IMR-90 (cell line): ENCODE results near the gene CCDC88A. TPM values are rescaled to one million over a fixed set of nuclear protein-coding genes. Genes with fewer than 3 reads are reported as not detected.

Experiments
- ATAC-seq: fragments of 200-7000 bp; cut with Tn5 transposase; 2 replicates; pipeline ENCODE4 v1.9.1; 2020; ENCODE audit warnings: low read depth, mild to moderate bottlenecking, moderate library complexity
- BruUV-seq: library from RNA; stranded (reverse); fragments of 400-500 nt; replicated peaks from 2 replicates; lab custom pipeline; 2021; lab: Mats Ljungman, UMichigan
- CTCF ChIA-PET: fragments of 300-600 bp; formaldehyde crosslinking; extraction: SDS; loops from one replicate; lab custom pipeline; 2021; ENCODE audit warnings: antibody characterized with exemption; lab: Yijun Ruan, JAX
- POLR2A ChIA-PET: fragments of 300-600 bp; sonication (Branson Sonifier 250); formaldehyde crosslinking; loops from one replicate; lab custom pipeline; 2022; ENCODE audit warnings: antibody characterized with exemption; ENCODE audit not compliant: unreplicated experiment; lab: Charles Lee
- DNase-seq: peaks from one replicate; pipeline ENCODE4 v3.0.0; 2013
- H2AFZ ChIP-seq: replicated peaks from 2 replicates; pipeline ENCODE3; 2013; ENCODE audit warnings: low read length, mild to moderate bottlenecking; ENCODE audit not compliant: poor library complexity
- H2AK5ac ChIP-seq: 2 replicates; pipeline ENCODE4 v1.6.1; 2013; ENCODE audit warnings: low read depth, low read length, inconsistent platforms
- H2AK9ac ChIP-seq: replicated peaks from 2 replicates; pipeline ENCODE3; 2013; ENCODE audit warnings: mild to moderate bottlenecking, low read depth, low read length, moderate library complexity; ENCODE audit not compliant: poor library complexity
- H2BK120ac ChIP-seq: 2 replicates; pipeline ENCODE4 v1.6.1; 2013; ENCODE audit warnings: low read depth, low read length, inconsistent platforms
- H2BK15ac ChIP-seq: 3 replicates; pipeline ENCODE4 v1.6.1; 2013; ENCODE audit warnings: low read depth, low read length, inconsistent platforms
- H2BK20ac ChIP-seq: 2 replicates; pipeline ENCODE4 v1.6.1; 2013; ENCODE audit warnings: low read depth, mild to moderate bottlenecking, inconsistent platforms, low read length, moderate library complexity
- H2BK5ac ChIP-seq: 2 replicates; pipeline ENCODE4 v1.6.1; 2013; ENCODE audit warnings: mild to moderate bottlenecking, low read depth, low read length, inconsistent platforms; ENCODE audit not compliant: poor library complexity, severe bottlenecking
- H3K14ac ChIP-seq: replicated peaks from 2 replicates; pipeline ENCODE4 v1.6.1; 2013; ENCODE audit warnings: low read depth, low read length, inconsistent platforms
- H3K18ac ChIP-seq: 2 replicates; pipeline ENCODE4 v1.6.1; 2013; ENCODE audit warnings: low read depth, low read length, control low read depth
- H3K23ac ChIP-seq: 2 replicates; pipeline ENCODE4 v1.6.1; 2013; ENCODE audit warnings: low read depth, low read length, inconsistent platforms
- H3K27ac ChIP-seq: 2 replicates; pipeline ENCODE4 v1.5.1; 2013; ENCODE audit warnings: mild to moderate bottlenecking, control low read depth, low read length; ENCODE audit not compliant: insufficient read depth
- H3K27me3 ChIP-seq: 2 replicates; pipeline ENCODE4 v1.6.1; 2013; ENCODE audit warnings: low read length; ENCODE audit not compliant: control insufficient read depth, insufficient read depth
- H3K36me3 ChIP-seq: 2 replicates; pipeline ENCODE4 v1.6.1; 2013; ENCODE audit warnings: low read length, mixed read lengths; ENCODE audit not compliant: control insufficient read depth, insufficient read depth
- H3K4ac ChIP-seq: 2 replicates; pipeline ENCODE4 v1.6.1; 2013; ENCODE audit warnings: low read depth, low read length, inconsistent platforms
- H3K4me1 ChIP-seq: 2 replicates; pipeline ENCODE4 v1.6.1; 2013; ENCODE audit warnings: low read length, mixed read lengths; ENCODE audit not compliant: control insufficient read depth, insufficient read depth
- H3K4me2 ChIP-seq: 2 replicates; pipeline ENCODE4 v1.6.1; 2013; ENCODE audit warnings: low read depth, mild to moderate bottlenecking, control low read depth, low read length, moderate library complexity
- H3K4me3 ChIP-seq: 2 replicates; pipeline ENCODE4 v1.5.1; 2013; ENCODE audit warnings: low read depth, mild to moderate bottlenecking, control low read depth, low read length, moderate library complexity; ENCODE audit not compliant: insufficient read depth
- H3K56ac ChIP-seq: 2 replicates; pipeline ENCODE4 v1.6.1; 2013; ENCODE audit warnings: low read length, inconsistent platforms; ENCODE audit not compliant: insufficient read depth; ENCODE audit errors: extremely low read depth
- H3K79me1 ChIP-seq, 2 experiments: 2 replicates each; pipeline ENCODE4 v1.6.1; 2013; ENCODE audit warnings: low read length in 2 of 2, inconsistent platforms in 1 of 2, low read depth in 1 of 2
- H3K9ac ChIP-seq: 2 replicates; pipeline ENCODE4 v1.6.1; 2013; ENCODE audit warnings: low read depth, low read length, control low read depth
- H3K9me1 ChIP-seq: 2 replicates; pipeline ENCODE4 v1.6.1; 2013; ENCODE audit warnings: low read length, inconsistent platforms; ENCODE audit not compliant: insufficient read depth
- H3K9me3 ChIP-seq: 2 replicates; pipeline ENCODE4 v1.6.1; 2013; ENCODE audit warnings: low read length; ENCODE audit not compliant: control insufficient read depth, insufficient read depth
- H4K20me1 ChIP-seq: 2 replicates; pipeline ENCODE4 v1.6.1; 2013; ENCODE audit warnings: low read length, inconsistent platforms; ENCODE audit not compliant: insufficient read depth
- H4K5ac ChIP-seq: 2 replicates; pipeline ENCODE4 v1.6.1; 2013; ENCODE audit warnings: mild to moderate bottlenecking, low read depth, low read length, control low read depth
- H4K8ac ChIP-seq, 2 experiments: 2 replicates each; pipeline ENCODE4 v1.6.1; 2013; ENCODE audit warnings: low read depth in 2 of 2, low read length in 2 of 2, control low read depth in 1 of 2, inconsistent platforms in 1 of 2
- H4K91ac ChIP-seq: 2 replicates; pipeline ENCODE4 v1.6.1; 2013; ENCODE audit warnings: low read depth, low read length, inconsistent platforms; ENCODE audit not compliant: insufficient read depth
- CEBPB ChIP-seq: IDR thresholded peaks from 2 replicates; pipeline ENCODE4 v1.6.1; 2012; ENCODE audit warnings: low read depth, low read length, improper control_type of control experiment
- CHD1 ChIP-seq: IDR thresholded peaks from 2 replicates; pipeline ENCODE4 v1.6.1; 2012; ENCODE audit warnings: low read depth, low read length, improper control_type of control experiment
- FOS ChIP-seq: fragments of 150-350 bp; IDR thresholded peaks from 2 replicates; pipeline ENCODE4 v1.6.1; 2016; ENCODE audit warnings: low read depth, low read length
- MAZ ChIP-seq: IDR thresholded peaks from 2 replicates; pipeline ENCODE4 v1.6.1; 2012; ENCODE audit warnings: low read depth, mild to moderate bottlenecking, low read length, improper control_type of control experiment, moderate library complexity, borderline replicate concordance
- MXI1 ChIP-seq: IDR thresholded peaks from 2 replicates; pipeline ENCODE4 v1.6.1; 2012; ENCODE audit warnings: low read depth, mild to moderate bottlenecking, low read length, moderate library complexity, borderline replicate concordance
- NFE2L2 ChIP-seq: fragments of 150-350 bp; IDR thresholded peaks from 2 replicates; pipeline ENCODE4 v1.6.1; 2016; ENCODE audit warnings: low read depth, mild to moderate bottlenecking, low read length
- POLR2A ChIP-seq: IDR thresholded peaks from 2 replicates; pipeline ENCODE4 v1.6.1; 2012; ENCODE audit warnings: mild to moderate bottlenecking, low read depth, low read length
- RAD21 ChIP-seq: IDR thresholded peaks from 2 replicates; pipeline ENCODE4 v1.6.1; 2012; ENCODE audit warnings: low read length, improper control_type of control experiment
- RCOR1 ChIP-seq: IDR thresholded peaks from 2 replicates; pipeline ENCODE4 v1.6.1; 2012; ENCODE audit warnings: mild to moderate bottlenecking, low read length, improper control_type of control experiment; ENCODE audit not compliant: insufficient replicate concordance
- RFX5 ChIP-seq: IDR thresholded peaks from 2 replicates; pipeline ENCODE4 v1.8.0; 2012; ENCODE audit warnings: low read depth, mild to moderate bottlenecking, low read length, moderate library complexity
- SMC3 ChIP-seq: fragments of 150-350 bp; IDR thresholded peaks from 2 replicates; pipeline ENCODE4 v1.6.1; 2016; ENCODE audit warnings: low read depth, mild to moderate bottlenecking, antibody characterized with exemption, low read length, moderate library complexity
- WGBS, 2 experiments: methylation state at CpG; one replicate each; pipeline versions ENCODE4 v1.1.5 to v1.1.7; 2013; ENCODE audit warnings: missing lambda C conversion rate in 2 of 2; ENCODE audit not compliant: insufficient read length in 1 of 2; ENCODE audit errors: extremely low coverage in 2 of 2; 5-methylcytosine and 5-hydroxymethylcytosine counted together
- dilution Hi-C: fragments of 300-500 bp; cut with HindIII; formaldehyde crosslinking; loops from one replicate; pipeline ENCODE4 v1.14.3; 2018; ENCODE audit warnings: low sequenced_read_pairs; ENCODE audit not compliant: unreplicated experiment
- in situ Hi-C: fragments of 300-500 bp; cut with MboI; formaldehyde crosslinking; loops from 3 replicates; pipeline ENCODE4 v1.14.3; 2019; ENCODE audit warnings: low sequenced_read_pairs, inconsistent platforms, mixed read lengths
- intact Hi-C: fragments of 100-400 bp; cut with micrococcal nuclease; formaldehyde crosslinking; loops from 2 replicates; pipeline ENCODE4 v1.10.0; 2022
- polyA plus RNA-seq, 3 experiments: library from polyadenylated mRNA; depleted of rRNA; stranded (reverse); fragments of >200 nt; gene quantifications; 2 replicates each; pipeline ENCODE4 v1.2.3, GENCODE V29; 2012; ENCODE audit warnings: low replicate concordance in 1 of 3
- total RNA-seq: library from RNA; depleted of rRNA; stranded (reverse); fragments of >200 nt; gene quantifications from 2 replicates; pipeline ENCODE4 v1.2.3, GENCODE V29; 2012
- TF ChIP-seq, protein P1 (sequence below): fragments of 150-350 bp; IDR thresholded peaks from 2 replicates; pipeline ENCODE4 v1.6.1; 2017; ENCODE audit warnings: mild to moderate bottlenecking, antibody characterized with exemption, low read length, low read depth
- TF ChIP-seq, protein P2 (sequence below): fragments of 150-350 bp; IDR thresholded peaks from 2 replicates; pipeline ENCODE4 v1.6.1; 2016; ENCODE audit warnings: low read depth, mild to moderate bottlenecking, low read length, moderate library complexity, borderline replicate concordance

CCDC88A gene
- total and polyA plus RNA-seq, 2 of the 4 experiments (the other 2 are of a cell fraction): 15.6 to 63.8 TPM

DNA sequence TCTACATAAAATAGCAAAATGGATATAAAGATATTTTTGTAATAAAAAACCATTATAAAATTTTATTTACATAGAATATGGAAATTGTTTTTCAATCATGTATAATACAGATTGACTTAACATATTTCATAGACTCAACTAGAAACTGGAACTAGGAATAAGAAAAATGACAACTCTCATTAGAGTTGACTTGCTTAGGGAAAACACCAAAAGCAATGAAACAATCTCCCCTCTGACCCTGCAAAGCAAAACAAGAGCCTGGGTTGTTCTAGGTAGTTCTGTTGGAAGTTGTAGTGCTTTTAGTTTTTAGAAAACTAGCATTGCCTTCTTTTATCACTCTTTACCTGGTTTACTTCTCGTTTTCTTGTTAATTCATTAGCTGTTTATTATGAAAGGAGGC, 118.4 kb downstream of the CCDC88A start:
- POLR2A ChIA-PET: no interaction called here
- dilution Hi-C loops: no loop called here

More for the DNA sequence above, 118.4 kb downstream of the CCDC88A start:
- Histone ChIP-seq H3K14ac (no peak overlapping the region), H3K9me3 (no peaks in the 10 kb centered on the region), H3K79me1 (no peaks in the 10 kb centered on the region; a peak in 1 of 4 replicates), H3K27me3 (no peaks in the 10 kb centered on the region), H3K36me3 (peaks cover 7% of the 10 kb centered on the region), H3K4me2 (no peak overlapping the region), H3K18ac (no peak overlapping the region), H2BK20ac (no peak overlapping the region), H3K9ac (no peak overlapping the region), H4K20me1 (no peaks in the 10 kb centered on the region), H2BK120ac (no peak overlapping the region), H2BK5ac (no peak overlapping the region), H3K56ac (no peak overlapping the region), H2AFZ (no peak overlapping the region), H2AK9ac (no peak overlapping the region), H3K4me1 (no peaks in the 10 kb centered on the region), H2AK5ac (no peak overlapping the region), H3K23ac (no peak overlapping the region), H3K4me3 (no peak overlapping the region), H4K5ac (no peak overlapping the region), H3K27ac (no peak overlapping the region), H4K8ac (no peak overlapping the region), H3K9me1 (no peaks in the 10 kb centered on the region), H2BK15ac (no peak overlapping the region), H4K91ac (no peak overlapping the region), H3K4ac (no peak overlapping the region)
- no CpG with 5 or more reads among the region's 1 CpG for WGBS, 2 experiments
- intact Hi-C loops (no loop called here), in situ Hi-C loops (no loop called here)
- ATAC-seq (no peak), DNase-seq (no peak)
- no TSS peak for BruUV-seq
- CTCF ChIA-PET: no interaction called here
- TF ChIP-seq POLR2A (no peak), SMC3 (no peak), NFE2L2 (no peak), CEBPB (no peak), RAD21 (no peak), CHD1 (no peak), MXI1 (no peak), RCOR1 (no peak), RFX5 (no peak), FOS (no peak), MAZ (no peak)
- TF ChIP-seq, protein P1, sequence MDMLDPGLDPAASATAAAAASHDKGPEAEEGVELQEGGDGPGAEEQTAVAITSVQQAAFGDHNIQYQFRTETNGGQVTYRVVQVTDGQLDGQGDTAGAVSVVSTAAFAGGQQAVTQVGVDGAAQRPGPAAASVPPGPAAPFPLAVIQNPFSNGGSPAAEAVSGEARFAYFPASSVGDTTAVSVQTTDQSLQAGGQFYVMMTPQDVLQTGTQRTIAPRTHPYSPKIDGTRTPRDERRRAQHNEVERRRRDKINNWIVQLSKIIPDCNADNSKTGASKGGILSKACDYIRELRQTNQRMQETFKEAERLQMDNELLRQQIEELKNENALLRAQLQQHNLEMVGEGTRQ: no peak
- TF ChIP-seq, protein P2, sequence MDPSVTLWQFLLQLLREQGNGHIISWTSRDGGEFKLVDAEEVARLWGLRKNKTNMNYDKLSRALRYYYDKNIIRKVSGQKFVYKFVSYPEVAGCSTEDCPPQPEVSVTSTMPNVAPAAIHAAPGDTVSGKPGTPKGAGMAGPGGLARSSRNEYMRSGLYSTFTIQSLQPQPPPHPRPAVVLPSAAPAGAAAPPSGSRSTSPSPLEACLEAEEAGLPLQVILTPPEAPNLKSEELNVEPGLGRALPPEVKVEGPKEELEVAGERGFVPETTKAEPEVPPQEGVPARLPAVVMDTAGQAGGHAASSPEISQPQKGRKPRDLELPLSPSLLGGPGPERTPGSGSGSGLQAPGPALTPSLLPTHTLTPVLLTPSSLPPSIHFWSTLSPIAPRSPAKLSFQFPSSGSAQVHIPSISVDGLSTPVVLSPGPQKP: no peak
